ENCODE data around the gene MYO9A. TPM values are rescaled to one million over a fixed set of nuclear protein-coding genes. Genes with fewer than 3 reads are reported as not detected.

The MYO9A gene
- total RNA-seq, 1 experiment from 2014 or later: 23.0 TPM

DNA sequence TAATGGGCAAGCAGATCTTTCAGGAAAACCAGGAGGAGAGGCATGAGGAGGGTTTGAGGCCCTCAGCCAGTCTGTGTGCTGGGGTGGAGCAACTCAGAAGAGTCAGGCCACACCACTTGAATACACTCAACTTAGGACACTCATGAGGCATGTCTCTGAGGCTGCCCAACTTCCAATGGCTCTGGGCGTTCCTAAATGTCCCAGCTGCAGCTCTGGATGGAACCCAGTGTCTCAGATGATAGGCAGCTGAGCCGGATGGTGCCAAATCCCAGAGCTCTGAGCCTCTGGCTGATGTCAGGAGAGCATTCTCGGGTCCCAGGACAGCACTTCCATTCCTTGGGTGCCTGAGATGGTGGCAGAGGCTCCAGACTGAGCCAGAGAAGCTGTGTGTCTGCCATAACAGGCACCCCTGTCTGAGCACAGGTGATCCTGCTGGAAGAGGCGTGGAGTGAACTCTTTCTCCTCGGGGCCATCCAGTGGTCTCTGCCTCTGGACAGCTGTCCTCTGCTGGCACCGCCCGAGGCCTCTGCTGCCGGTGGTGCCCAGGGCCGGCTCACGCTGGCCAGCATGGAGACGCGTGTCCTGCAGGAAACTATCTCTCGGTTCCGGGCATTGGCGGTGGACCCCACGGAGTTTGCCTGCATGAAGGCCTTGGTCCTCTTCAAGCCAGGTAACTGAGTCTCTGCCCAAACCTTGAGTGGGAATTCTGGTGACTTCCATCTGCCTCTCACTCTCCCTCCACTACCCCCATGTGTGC lies 304.8 kb downstream of the MYO9A start:
- no peaks in the 10 kb centered on the region for H3K27me3 ChIP-seq (ENCODE audit: insufficient read depth, low read length)

More for the DNA sequence above, 304.8 kb downstream of the MYO9A start:
- no peak for DNase-seq (ENCODE audit: low read depth, low spot score)
- ATAC-seq: no peak
- Histone ChIP-seq H3K4me1 (ENCODE audit: control insufficient read depth in 1 of 2, insufficient read depth in 2 of 2, low read length in 2 of 2) (no peaks in the 10 kb centered on the region), H3K79me2 (ENCODE audit: insufficient read depth, low read length) (no peaks in the 10 kb centered on the region), H3K9ac (ENCODE audit: low read length) (no peak overlapping the region), H4K20me1 (ENCODE audit: insufficient read depth) (no peaks in the 10 kb centered on the region), H2AFZ (ENCODE audit: low read depth, low read length, poor library complexity, severe bottlenecking) (no peak overlapping the region), H3K27ac (ENCODE audit: low read depth, low read length) (no peak overlapping the region; the same call in 1 of the 2 replicates), H3K4me2 (ENCODE audit: low read length) (no peak overlapping the region), H3K9me3 (ENCODE audit: control insufficient read depth in 1 of 2, insufficient read depth in 1 of 2, low read depth in 1 of 2, low read length in 2 of 2) (no peaks in the 10 kb centered on the region), H3K9me2 (ENCODE audit: insufficient read depth) (no peaks in the 10 kb centered on the region), H3K4me3 (replicated peaks in 1 of 2; ENCODE audit: low read depth in 1 of 2, low read length in 2 of 2) (no peak overlapping the region), H3K36me3 (ENCODE audit: control insufficient read depth in 1 of 2, insufficient read depth in 2 of 2, low read length in 2 of 2) (no peaks in the 10 kb centered on the region)
- ChIA-PET RAD21 (ENCODE audit: low non-redundant PET in 1 of 2, low total read pairs in 2 of 2, uncharacterized antibody in 2 of 2, unreplicated experiment in 2 of 2) (no interaction called here), POLR2A (no interaction called here), CTCF (no interaction called here)
- BruUV-seq (replicated peaks): no TSS peak
- TF ChIP-seq SP1 (IDR thresholded peaks at IDR 0.05; ENCODE audit: low read depth): no peak
- no peak for TF ChIP-seq SIN3A (IDR thresholded peaks at IDR 0.05; ENCODE audit: low read depth)
- TF ChIP-seq POLR2AphosphoS5 (IDR thresholded peaks at IDR 0.05; ENCODE audit: low read depth, low read length): no peak
- TF ChIP-seq, protein P1, sequence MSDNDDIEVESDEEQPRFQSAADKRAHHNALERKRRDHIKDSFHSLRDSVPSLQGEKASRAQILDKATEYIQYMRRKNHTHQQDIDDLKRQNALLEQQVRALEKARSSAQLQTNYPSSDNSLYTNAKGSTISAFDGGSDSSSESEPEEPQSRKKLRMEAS (IDR thresholded peaks at IDR 0.05): no peak
- TF ChIP-seq EZH2phosphoT487 (IDR thresholded peaks at IDR 0.05; ENCODE audit: borderline replicate concordance): no peak
- TF ChIP-seq SRF (IDR thresholded peaks at IDR 0.05; ENCODE audit: low read depth): no peak
- TF ChIP-seq, protein P2, sequence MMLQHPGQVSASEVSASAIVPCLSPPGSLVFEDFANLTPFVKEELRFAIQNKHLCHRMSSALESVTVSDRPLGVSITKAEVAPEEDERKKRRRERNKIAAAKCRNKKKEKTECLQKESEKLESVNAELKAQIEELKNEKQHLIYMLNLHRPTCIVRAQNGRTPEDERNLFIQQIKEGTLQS (IDR thresholded peaks at IDR 0.05): no peak
- TF ChIP-seq ZNF274 (IDR thresholded peaks at IDR 0.05; ENCODE audit: low read depth, low read length): no peak
- TF ChIP-seq, protein P3, sequence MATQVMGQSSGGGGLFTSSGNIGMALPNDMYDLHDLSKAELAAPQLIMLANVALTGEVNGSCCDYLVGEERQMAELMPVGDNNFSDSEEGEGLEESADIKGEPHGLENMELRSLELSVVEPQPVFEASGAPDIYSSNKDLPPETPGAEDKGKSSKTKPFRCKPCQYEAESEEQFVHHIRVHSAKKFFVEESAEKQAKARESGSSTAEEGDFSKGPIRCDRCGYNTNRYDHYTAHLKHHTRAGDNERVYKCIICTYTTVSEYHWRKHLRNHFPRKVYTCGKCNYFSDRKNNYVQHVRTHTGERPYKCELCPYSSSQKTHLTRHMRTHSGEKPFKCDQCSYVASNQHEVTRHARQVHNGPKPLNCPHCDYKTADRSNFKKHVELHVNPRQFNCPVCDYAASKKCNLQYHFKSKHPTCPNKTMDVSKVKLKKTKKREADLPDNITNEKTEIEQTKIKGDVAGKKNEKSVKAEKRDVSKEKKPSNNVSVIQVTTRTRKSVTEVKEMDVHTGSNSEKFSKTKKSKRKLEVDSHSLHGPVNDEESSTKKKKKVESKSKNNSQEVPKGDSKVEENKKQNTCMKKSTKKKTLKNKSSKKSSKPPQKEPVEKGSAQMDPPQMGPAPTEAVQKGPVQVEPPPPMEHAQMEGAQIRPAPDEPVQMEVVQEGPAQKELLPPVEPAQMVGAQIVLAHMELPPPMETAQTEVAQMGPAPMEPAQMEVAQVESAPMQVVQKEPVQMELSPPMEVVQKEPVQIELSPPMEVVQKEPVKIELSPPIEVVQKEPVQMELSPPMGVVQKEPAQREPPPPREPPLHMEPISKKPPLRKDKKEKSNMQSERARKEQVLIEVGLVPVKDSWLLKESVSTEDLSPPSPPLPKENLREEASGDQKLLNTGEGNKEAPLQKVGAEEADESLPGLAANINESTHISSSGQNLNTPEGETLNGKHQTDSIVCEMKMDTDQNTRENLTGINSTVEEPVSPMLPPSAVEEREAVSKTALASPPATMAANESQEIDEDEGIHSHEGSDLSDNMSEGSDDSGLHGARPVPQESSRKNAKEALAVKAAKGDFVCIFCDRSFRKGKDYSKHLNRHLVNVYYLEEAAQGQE (IDR thresholded peaks at IDR 0.05; ENCODE audit: low read depth): no peak
- TF ChIP-seq ELF1 (IDR thresholded peaks at IDR 0.05; ENCODE audit: borderline replicate concordance, low read depth): no peak
- TF ChIP-seq EZH2 (IDR thresholded peaks at IDR 0.05): no peak
- TF ChIP-seq YY1 (IDR thresholded peaks at IDR 0.05; ENCODE audit: extremely low read depth, insufficient replicate concordance, low read depth, low read length): no peak
- TF ChIP-seq, protein P4, sequence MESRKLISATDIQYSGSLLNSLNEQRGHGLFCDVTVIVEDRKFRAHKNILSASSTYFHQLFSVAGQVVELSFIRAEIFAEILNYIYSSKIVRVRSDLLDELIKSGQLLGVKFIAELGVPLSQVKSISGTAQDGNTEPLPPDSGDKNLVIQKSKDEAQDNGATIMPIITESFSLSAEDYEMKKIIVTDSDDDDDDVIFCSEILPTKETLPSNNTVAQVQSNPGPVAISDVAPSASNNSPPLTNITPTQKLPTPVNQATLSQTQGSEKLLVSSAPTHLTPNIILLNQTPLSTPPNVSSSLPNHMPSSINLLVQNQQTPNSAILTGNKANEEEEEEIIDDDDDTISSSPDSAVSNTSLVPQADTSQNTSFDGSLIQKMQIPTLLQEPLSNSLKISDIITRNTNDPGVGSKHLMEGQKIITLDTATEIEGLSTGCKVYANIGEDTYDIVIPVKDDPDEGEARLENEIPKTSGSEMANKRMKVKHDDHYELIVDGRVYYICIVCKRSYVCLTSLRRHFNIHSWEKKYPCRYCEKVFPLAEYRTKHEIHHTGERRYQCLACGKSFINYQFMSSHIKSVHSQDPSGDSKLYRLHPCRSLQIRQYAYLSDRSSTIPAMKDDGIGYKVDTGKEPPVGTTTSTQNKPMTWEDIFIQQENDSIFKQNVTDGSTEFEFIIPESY (IDR thresholded peaks at IDR 0.05; ENCODE audit: extremely low read depth, insufficient replicate concordance, low read length): no peak
- no peak for TF ChIP-seq JUND (IDR thresholded peaks at IDR 0.05)
- intact Hi-C loops (cut with micrococcal nuclease): no loop called here
